Fibroblast of gingiva (primary cell): Measurements from ENCODE around the gene PLEKHA4.
A peak's percentile ranks its signal among the peaks of the same experiment; 100 is the strongest.
"Not testable (repeated sequence)": the region's sequence is repeated elsewhere in the genome, so short reads cannot be mapped to it uniquely, and the experiment has no call there.

Experiments used
- DNase-seq: peaks from one replicate; pipeline ENCODE4 v3.0.0-alpha.2; 2011; ENCODE audit warnings: low read depth

Gene PLEKHA4

DNA sequence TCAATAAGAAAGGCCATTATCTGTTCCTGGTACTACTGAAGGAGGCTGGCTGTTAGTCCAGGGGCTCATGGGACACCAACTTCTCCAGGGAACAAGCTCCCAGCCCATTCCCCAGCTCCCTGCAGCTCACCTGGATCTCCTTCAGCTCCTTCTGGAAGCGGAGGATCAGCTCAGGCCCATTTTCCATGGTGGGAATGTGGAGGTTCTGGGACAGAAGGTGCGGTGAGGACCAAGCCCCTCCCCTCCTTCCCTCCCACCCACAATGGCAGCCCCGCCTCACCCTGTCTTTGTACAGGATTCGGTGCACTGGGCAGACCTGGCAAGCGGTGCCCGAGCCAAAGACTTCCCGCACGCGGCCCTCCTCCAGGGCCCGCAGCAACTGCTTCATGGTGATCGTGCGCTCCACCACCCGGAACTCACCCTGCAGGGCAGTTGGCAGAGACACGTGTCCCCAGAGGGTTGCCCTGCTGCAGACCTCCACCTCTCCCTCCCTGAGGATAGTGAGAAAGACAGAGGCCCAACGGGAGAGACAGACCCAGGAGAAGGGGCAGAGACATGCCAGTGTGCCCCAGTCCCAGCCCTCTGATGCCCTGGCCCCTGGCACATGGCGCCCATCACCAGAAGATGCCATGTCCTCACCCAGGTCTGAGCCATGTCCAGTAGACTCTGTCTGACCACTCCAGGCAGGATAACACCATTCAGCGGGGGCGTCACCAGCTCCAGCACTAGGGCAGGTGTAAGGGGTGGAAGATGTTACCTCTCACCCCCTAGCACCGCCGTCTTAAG, 71.9 kb downstream of the PLEKHA4 start:
- no peak for DNase-seq

DNA sequence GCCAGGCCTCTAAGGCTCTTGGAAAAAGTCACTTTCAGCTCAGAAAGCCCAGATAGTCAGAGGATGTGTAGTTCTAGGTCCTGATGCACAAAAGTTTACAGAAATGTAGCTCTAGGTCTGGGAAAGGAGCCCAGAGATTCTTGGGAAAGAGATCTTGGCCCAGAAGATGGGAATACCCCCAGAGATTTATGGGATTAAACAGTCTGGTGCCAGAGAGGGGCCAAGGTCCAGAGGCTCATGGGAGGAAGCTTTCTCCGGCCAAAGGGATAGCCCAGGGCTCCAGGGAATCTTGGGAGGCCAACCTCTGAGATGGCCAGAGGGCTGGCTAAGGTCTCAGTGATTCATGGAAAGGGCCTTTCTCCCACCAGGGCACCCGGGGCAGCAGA, 72.7 kb downstream of the PLEKHA4 start:
- DNase-seq, result no peak

DNA sequence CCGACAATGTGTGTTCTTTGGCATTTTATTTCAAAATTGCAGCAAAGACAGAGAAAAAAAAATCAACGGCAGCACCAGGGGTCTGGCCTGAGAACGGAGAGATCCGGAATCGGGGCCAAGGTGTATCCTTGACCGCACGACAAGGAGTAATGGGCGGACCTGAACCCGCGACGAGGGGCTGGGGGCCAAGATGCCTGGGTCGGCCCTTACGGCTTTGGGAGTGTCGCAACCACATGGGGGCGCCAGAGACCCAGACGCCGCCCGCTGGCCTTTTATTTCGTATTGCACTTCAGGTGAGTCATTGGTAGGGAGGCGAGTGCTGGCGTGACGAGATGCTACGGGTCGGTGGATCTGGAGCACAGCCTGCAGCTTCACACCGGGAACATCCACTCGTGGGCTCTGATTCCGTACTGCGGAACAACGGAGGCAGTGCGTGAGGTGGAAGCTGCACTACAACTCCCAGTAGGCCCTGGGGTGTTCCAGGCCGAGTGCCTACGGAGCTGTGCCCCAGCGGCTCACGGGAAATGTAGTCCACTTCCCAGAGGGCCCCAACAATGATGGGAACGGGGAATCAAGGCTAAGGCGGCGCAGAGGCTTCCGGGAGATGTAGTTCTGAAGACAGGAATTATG, 73.2 kb downstream of the PLEKHA4 start:
- DNase-seq, result peak; percentile 91

DNA sequence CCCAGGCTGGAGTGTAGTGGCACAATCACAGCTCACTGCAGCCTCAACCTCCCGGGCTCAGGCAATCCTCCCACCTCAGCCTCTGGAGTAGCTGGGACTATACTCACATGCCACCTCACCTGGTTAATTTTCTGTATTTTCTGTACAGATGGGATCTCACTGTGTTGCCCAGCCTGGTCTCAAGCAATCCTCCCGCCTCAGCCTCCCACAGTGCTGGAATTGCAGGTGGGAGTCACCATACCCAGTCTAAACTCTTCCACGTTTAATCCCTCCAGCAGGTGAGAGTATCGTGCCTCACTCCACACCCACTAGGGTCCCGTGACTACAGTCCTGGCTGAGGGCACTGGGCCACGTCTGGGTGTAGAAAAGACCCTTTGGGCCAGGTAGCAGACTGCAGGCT, 74.1 kb downstream of the PLEKHA4 start:
- DNase-seq, result no peak

DNA sequence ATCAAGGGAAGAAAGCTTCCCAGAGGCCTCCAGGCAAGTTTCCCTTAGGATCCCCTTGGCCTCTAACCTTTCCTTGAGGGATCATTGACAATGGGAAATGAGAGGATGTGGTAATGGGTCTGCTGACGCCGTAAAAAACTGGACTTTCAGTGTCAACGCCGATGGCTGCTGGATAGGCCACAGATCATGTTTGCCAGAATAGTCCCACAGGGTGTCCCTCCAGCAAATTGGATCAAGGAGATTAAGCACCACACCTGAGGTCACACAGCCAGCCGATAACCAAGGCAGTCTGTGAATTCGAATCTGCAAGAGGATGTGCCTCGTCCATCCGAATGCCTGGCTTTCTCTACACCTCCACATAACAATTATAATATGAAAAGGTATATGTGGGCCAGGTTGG, 75.1 kb downstream of the PLEKHA4 start:
- no peak for DNase-seq

DNA sequence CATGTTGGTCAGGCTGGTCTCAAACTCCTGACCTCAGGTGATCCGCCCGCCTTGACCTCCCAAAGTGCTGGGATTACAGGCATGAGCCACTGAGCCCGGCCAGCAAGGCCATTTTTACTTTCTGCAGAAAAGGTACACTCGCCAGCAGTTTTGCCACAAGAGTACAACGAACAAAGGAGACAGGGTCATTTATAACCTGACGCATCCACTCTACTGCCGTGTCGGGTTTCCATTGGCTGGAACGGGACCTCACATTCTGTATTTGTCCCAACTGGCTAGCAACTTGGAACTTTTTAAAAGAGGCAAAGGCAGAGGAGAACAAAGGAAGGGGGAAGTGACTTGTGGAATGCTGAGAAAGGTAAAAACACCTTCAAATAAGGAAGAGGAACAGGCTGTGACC, 81.1 kb downstream of the PLEKHA4 start:
- not testable (repeated sequence) for DNase-seq
